ENCODE results near the gene TRAF3IP1. TPM values are rescaled to one million over a fixed set of nuclear protein-coding genes. Genes with fewer than 3 reads are reported as not detected.

The TRAF3IP1 gene
- total and polyA plus RNA-seq, 4 donors = 8.9 to 41.0 (median 14.7) TPM

- no peak for DNase-seq
- peaks cover 12 to 37% (median 21%) of the 10 kb centered on the region in 5 donors for H3K4me1 ChIP-seq (ENCODE audit: control insufficient read depth in 5 of 5, insufficient read depth in 5 of 5, low read length in 5 of 5)
These were observed 33.2 kb upstream of the TRAF3IP1 start for GRCh38 chr2:238286987-238287736.

GRCh38 chr2:238287737-238288649, 32.3 kb upstream of the TRAF3IP1 start, which contains the start of gene PER2:
Gene PER2 (minus strand): TSS chr2:238288610. CDS start chr2:238277936, 10,674 bp downstream.
- H3K9ac ChIP-seq (ENCODE audit: insufficient read depth in 1 of 2, low read length in 2 of 2) = peak within 1 kb of the TSS; percentile 75 to 98
- peak within 1 kb of the TSS; percentile 85 to 97 for H3K27ac ChIP-seq (ENCODE audit: low read depth in 1 of 2, low read length in 1 of 2)
- 1% methylated on average over 63 to 65 of the region's 65 CpGs for WGBS, 2 donors
- no peaks in the 10 kb centered on the region for H3K27me3 ChIP-seq (ENCODE audit: control insufficient read depth in 3 of 3, insufficient read depth in 3 of 3, low read length in 2 of 3)
- ATAC-seq (ENCODE audit: insufficient read depth, low FRiP score) (peak; percentile 1), DNase-seq (peak; percentile 79 to 88 (median 86))
- no peaks in the 10 kb centered on the region for H3K36me3 ChIP-seq (ENCODE audit: control insufficient read depth in 4 of 4, insufficient read depth in 4 of 4, low read length in 4 of 4)
- H3K4me1 ChIP-seq (ENCODE audit: control insufficient read depth in 5 of 5, insufficient read depth in 5 of 5, low read length in 5 of 5) = peaks cover 12 to 37% (median 21%) of the 10 kb centered on the region in 5 donors
- peak within 1 kb of the TSS; percentile 82 for H3K4me3 ChIP-seq
- no peaks in the 10 kb centered on the region for H3K9me3 ChIP-seq (ENCODE audit: control insufficient read depth in 4 of 4, insufficient read depth in 3 of 4, low read length in 3 of 4)
- no peak for TF ChIP-seq CTCF (IDR thresholded peaks at IDR 0.05; ENCODE audit: control extremely low read depth, extremely low read depth)

More at GRCh38 chr2:238286987-238287736, 33.2 kb upstream of the TRAF3IP1 start:
- no peak for ATAC-seq (ENCODE audit: insufficient read depth, low FRiP score)
- Histone ChIP-seq H3K27me3 (ENCODE audit: control insufficient read depth in 3 of 3, insufficient read depth in 3 of 3, low read length in 2 of 3) (no peaks in the 10 kb centered on the region), H3K9ac (ENCODE audit: insufficient read depth in 1 of 2, low read length in 2 of 2) (peak overlapping the region; percentile 75 to 98), H3K36me3 (ENCODE audit: control insufficient read depth in 4 of 4, insufficient read depth in 4 of 4, low read length in 4 of 4) (no peaks in the 10 kb centered on the region), H3K27ac (ENCODE audit: low read depth in 1 of 2, low read length in 1 of 2) (peak overlapping the region; percentile 78 to 97), H3K4me3 (peak overlapping the region; percentile 82), H3K9me3 (ENCODE audit: control insufficient read depth in 4 of 4, insufficient read depth in 3 of 4, low read length in 3 of 4) (no peaks in the 10 kb centered on the region)
- 62 to 85% methylated on average over 11 of the region's 11 CpGs for WGBS, 2 donors
- no peak for TF ChIP-seq CTCF (IDR thresholded peaks at IDR 0.05; ENCODE audit: control extremely low read depth, extremely low read depth)

GRCh38 chr2:238288650-238289573, 31.4 kb upstream of the TRAF3IP1 start:
- peak overlapping the region; percentile 50 to 63 for H3K9ac ChIP-seq (ENCODE audit: insufficient read depth in 1 of 2, low read length in 2 of 2)
- TF ChIP-seq CTCF (IDR thresholded peaks at IDR 0.05; ENCODE audit: control extremely low read depth, extremely low read depth) = no peak
- DNase-seq = peak; percentile 99
- H3K36me3 ChIP-seq (ENCODE audit: control insufficient read depth in 4 of 4, insufficient read depth in 4 of 4, low read length in 4 of 4) = no peaks in the 10 kb centered on the region
- peak overlapping the region; percentile 85 to 97 for H3K27ac ChIP-seq (ENCODE audit: low read depth in 1 of 2, low read length in 1 of 2)
- H3K27me3 ChIP-seq (ENCODE audit: control insufficient read depth in 3 of 3, insufficient read depth in 3 of 3, low read length in 2 of 3) = no peaks in the 10 kb centered on the region
- peaks cover 12 to 37% (median 20%) of the 10 kb centered on the region in 5 donors for H3K4me1 ChIP-seq (ENCODE audit: control insufficient read depth in 5 of 5, insufficient read depth in 5 of 5, low read length in 5 of 5)
- H3K9me3 ChIP-seq (ENCODE audit: control insufficient read depth in 4 of 4, insufficient read depth in 3 of 4, low read length in 3 of 4) = no peaks in the 10 kb centered on the region
- peak; percentile 91 for ATAC-seq (ENCODE audit: insufficient read depth, low FRiP score)
- 1% methylated on average over 90 to 108 of the region's 108 CpGs for WGBS, 2 donors
- peak overlapping the region; percentile 82 for H3K4me3 ChIP-seq
